HepG2 (cell line): ENCODE measurements around the gene TMEM19. TPM values are rescaled to one million over a fixed set of nuclear protein-coding genes. Genes with fewer than 3 reads are reported as not detected.
A peak's percentile ranks its signal among the peaks of the same experiment; 100 is the strongest.

Source experiments
- ATF4 ChIP-seq, 2 experiments: fragments of 450-650 bp in 1 of 2; sonication (generic) in 1 of 2; formaldehyde crosslinking; IDR thresholded peaks; 2 replicates each; pipeline versions ENCODE4 v1.5.0 to v1.8.0; 2020 to 2022; ENCODE audit warnings: mild to moderate bottlenecking in 1 of 2, missing genetic modification reagents in 1 of 2
- BHLHE40 ChIP-seq: IDR thresholded peaks from 2 replicates; pipeline ENCODE4 v1.6.1; 2011; ENCODE audit warnings: low read length, improper control_type of control experiment
- FOXA3 ChIP-seq: IDR thresholded peaks from 2 replicates; pipeline ENCODE4 v1.6.1; 2016; ENCODE audit warnings: missing genetic modification reagents, missing compliant biosample characterization
- GATAD2A ChIP-seq: IDR thresholded peaks from 2 replicates; pipeline ENCODE4 v1.6.1; 2016
- KIAA2018 ChIP-seq: sonication (generic); formaldehyde crosslinking; IDR thresholded peaks from 2 replicates; pipeline ENCODE4 v1.5.0; 2020; ENCODE audit warnings: mild to moderate bottlenecking, missing genetic modification reagents, borderline replicate concordance
- MLXIP ChIP-seq: sonication (generic); formaldehyde crosslinking; IDR thresholded peaks from 2 replicates; pipeline ENCODE4 v1.9.0; 2021; ENCODE audit warnings: missing genetic modification reagents, borderline replicate concordance
- MXI1 ChIP-seq: IDR thresholded peaks from 3 replicates; pipeline ENCODE4 v1.6.1; 2012; ENCODE audit warnings: low read depth, low read length, inconsistent platforms, borderline replicate concordance
- PITX1 ChIP-seq: sonication (generic); formaldehyde crosslinking; IDR thresholded peaks from 2 replicates; pipeline ENCODE4 v1.5.1; 2020; ENCODE audit warnings: mild to moderate bottlenecking, missing genetic modification reagents
- RFXAP ChIP-seq: sonication (generic); formaldehyde crosslinking; IDR thresholded peaks from 2 replicates; pipeline ENCODE4 v1.4.0; 2020; ENCODE audit warnings: missing genetic modification reagents, borderline replicate concordance
- SOX6 ChIP-seq, 2 experiments: fragments of 450-650 bp in 1 of 2; sonication (generic) in 1 of 2; formaldehyde crosslinking in 1 of 2; IDR thresholded peaks; 2 replicates each; pipeline versions ENCODE4 v1.4.0 to v1.6.1; 2017 to 2020; ENCODE audit warnings: antibody characterized with exemption in 1 of 2, mild to moderate bottlenecking in 1 of 2, missing genetic modification reagents in 1 of 2
- THAP11 ChIP-seq: IDR thresholded peaks from 2 replicates; pipeline ENCODE4 v1.6.1; 2016; ENCODE audit warnings: missing biosample characterization, missing genetic modification reagents
- ZNF10 ChIP-seq: sonication (generic); formaldehyde crosslinking; IDR thresholded peaks from 2 replicates; pipeline ENCODE4 v1.4.0; 2020; ENCODE audit warnings: mild to moderate bottlenecking, low read depth, missing genetic modification reagents, borderline replicate concordance
- polyA plus RNA-seq, 8 experiments: library from polyadenylated mRNA; depleted of rRNA in 3 of 8; stranded (reverse) in 7 of 8; unstranded in 1 of 8; fragments of >200 nt; fragmentation: Illumina TruSeq in 4 of 8; extraction: Trizol in 4 of 8; gene quantifications; 2 replicates each; pipeline versions ENCODE4 v1.2.1 to v1.2.3, GENCODE V29; 2011 to 2016; ENCODE audit warnings: low read depth in 4 of 8, missing spikeins in 1 of 8, mixed read lengths in 1 of 8; ENCODE audit not compliant: insufficient read depth in 1 of 8
- total RNA-seq, 5 experiments: library from RNA; depleted of rRNA; stranded (reverse); fragments of >200 nt; fragmentation: Illumina TruSeq; extraction: Trizol; gene quantifications; 2 replicates each; pipeline ENCODE4 v1.2.3, GENCODE V29; 2016; ENCODE audit warnings: low read depth in 1 of 5
- TF ChIP-seq, protein P1 (sequence below): IDR thresholded peaks from 2 replicates; pipeline ENCODE4 v1.4.0; 2020; ENCODE audit warnings: mild to moderate bottlenecking, missing genetic modification reagents

TMEM19 gene
- total and polyA plus RNA-seq, 2 of the 13 experiments (the other 11 are each of a cell fraction or from before 2014, with no cell fraction given) = 16.9 to 22.5 TPM

- TF ChIP-seq, protein P1, sequence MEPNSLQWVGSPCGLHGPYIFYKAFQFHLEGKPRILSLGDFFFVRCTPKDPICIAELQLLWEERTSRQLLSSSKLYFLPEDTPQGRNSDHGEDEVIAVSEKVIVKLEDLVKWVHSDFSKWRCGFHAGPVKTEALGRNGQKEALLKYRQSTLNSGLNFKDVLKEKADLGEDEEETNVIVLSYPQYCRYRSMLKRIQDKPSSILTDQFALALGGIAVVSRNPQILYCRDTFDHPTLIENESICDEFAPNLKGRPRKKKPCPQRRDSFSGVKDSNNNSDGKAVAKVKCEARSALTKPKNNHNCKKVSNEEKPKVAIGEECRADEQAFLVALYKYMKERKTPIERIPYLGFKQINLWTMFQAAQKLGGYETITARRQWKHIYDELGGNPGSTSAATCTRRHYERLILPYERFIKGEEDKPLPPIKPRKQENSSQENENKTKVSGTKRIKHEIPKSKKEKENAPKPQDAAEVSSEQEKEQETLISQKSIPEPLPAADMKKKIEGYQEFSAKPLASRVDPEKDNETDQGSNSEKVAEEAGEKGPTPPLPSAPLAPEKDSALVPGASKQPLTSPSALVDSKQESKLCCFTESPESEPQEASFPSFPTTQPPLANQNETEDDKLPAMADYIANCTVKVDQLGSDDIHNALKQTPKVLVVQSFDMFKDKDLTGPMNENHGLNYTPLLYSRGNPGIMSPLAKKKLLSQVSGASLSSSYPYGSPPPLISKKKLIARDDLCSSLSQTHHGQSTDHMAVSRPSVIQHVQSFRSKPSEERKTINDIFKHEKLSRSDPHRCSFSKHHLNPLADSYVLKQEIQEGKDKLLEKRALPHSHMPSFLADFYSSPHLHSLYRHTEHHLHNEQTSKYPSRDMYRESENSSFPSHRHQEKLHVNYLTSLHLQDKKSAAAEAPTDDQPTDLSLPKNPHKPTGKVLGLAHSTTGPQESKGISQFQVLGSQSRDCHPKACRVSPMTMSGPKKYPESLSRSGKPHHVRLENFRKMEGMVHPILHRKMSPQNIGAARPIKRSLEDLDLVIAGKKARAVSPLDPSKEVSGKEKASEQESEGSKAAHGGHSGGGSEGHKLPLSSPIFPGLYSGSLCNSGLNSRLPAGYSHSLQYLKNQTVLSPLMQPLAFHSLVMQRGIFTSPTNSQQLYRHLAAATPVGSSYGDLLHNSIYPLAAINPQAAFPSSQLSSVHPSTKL (CRISPR knock-in tag) = 0 out of 2 replicates have a peak, but pooled peaks have one; percentile 38
- TF ChIP-seq MLXIP (CRISPR knock-in tag) (0 out of 2 replicates have a peak, but pooled peaks have one; percentile 35), ZNF10 (CRISPR knock-in tag) (no peak), RFXAP (0 out of 2 replicates have a peak, but pooled peaks have one; percentile 1), KIAA2018 (CRISPR knock-in tag) (no peak), PITX1 (CRISPR knock-in tag) (no peak), BHLHE40 (peak; percentile 64; the same call in 1 of the 2 replicates), SOX6 (IDR thresholded peaks at IDR 0.05) (no peak), SOX6 (CRISPR knock-in tag; IDR thresholded peaks at IDR 0.05) (peak; percentile 22; the same call in 1 of the 2 replicates), MXI1 (peak; percentile 67; the same call in 1 of the 3 replicates), GATAD2A (CRISPR knock-in tag) (0 out of 2 replicates have a peak, but pooled peaks have one; percentile 18), FOXA3 (CRISPR knock-in tag) (peak; percentile 42; the same call in 1 of the 2 replicates), THAP11 (peak; percentile 43; the same call in 1 of the 2 replicates), ATF4 (CRISPR knock-in tag; IDR thresholded peaks at IDR 0.05) (0 out of 4 replicates have a peak, but pooled peaks of 1 of the 2 experiments have one; percentile 0)
These were observed 20.8 kb upstream of the TMEM19 start (continued) for GRCh38 chr12:71665090-71665463.
